HepG2 (cell line): ENCODE results near the gene SYDE1. TPM values are rescaled to one million over a fixed set of nuclear protein-coding genes. Genes with fewer than 3 reads are reported as not detected.
A peak's percentile ranks its signal among the peaks of the same experiment; 100 is the strongest.

ENCODE experiments used
- GABPA ChIP-seq, 2 experiments: IDR thresholded peaks; 2 replicates each; pipeline ENCODE4 v1.6.1; 2011 to 2016; ENCODE audit warnings: low read depth in 2 of 2, low read length in 1 of 2, missing biosample characterization in 1 of 2, missing genetic modification characterization in 1 of 2
- NR2C2 ChIP-seq: sonication (generic); formaldehyde crosslinking; IDR thresholded peaks from 2 replicates; pipeline ENCODE4 v1.4.0; 2020; ENCODE audit warnings: missing genetic modification reagents, mild to moderate bottlenecking, moderate library complexity, borderline replicate concordance
- SIN3A ChIP-seq: IDR thresholded peaks from 2 replicates; pipeline ENCODE4 v1.6.1; 2011; ENCODE audit warnings: low read depth, mild to moderate bottlenecking, control low read depth, low read length, borderline replicate concordance
- YY1 ChIP-seq: IDR thresholded peaks from 2 replicates; pipeline ENCODE4 v1.6.1; 2011; ENCODE audit warnings: low read length, low read depth, moderate library complexity, mild to moderate bottlenecking; ENCODE audit not compliant: insufficient read depth, insufficient replicate concordance
- ZC3H13 ChIP-seq: sonication (generic); formaldehyde crosslinking; IDR thresholded peaks from 2 replicates; pipeline ENCODE4 v1.8.1; 2023; ENCODE audit warnings: mild to moderate bottlenecking, missing genetic modification reagents, moderate library complexity
- ZFAT ChIP-seq: sonication (generic); formaldehyde crosslinking; conservative IDR thresholded peaks from 2 replicates; pipeline ENCODE4 v1.8.1; 2023; ENCODE audit warnings: missing genetic modification reagents, inconsistent platforms
- ZFY ChIP-seq: sonication (generic); formaldehyde crosslinking; IDR thresholded peaks from 2 replicates; pipeline ENCODE4 v1.4.0; 2020; ENCODE audit warnings: missing genetic modification reagents
- ZKSCAN5 ChIP-seq: sonication (generic); formaldehyde crosslinking; IDR thresholded peaks from 2 replicates; pipeline ENCODE4 v1.5.1; 2020; ENCODE audit warnings: mild to moderate bottlenecking, missing genetic modification reagents
- ZNF24 ChIP-seq: fragments of 450-650 bp; IDR thresholded peaks from 2 replicates; pipeline ENCODE4 v1.6.1; 2017; ENCODE audit warnings: antibody characterized with exemption, mild to moderate bottlenecking
- ZNF720 ChIP-seq: sonication (generic); formaldehyde crosslinking; IDR thresholded peaks from 2 replicates; pipeline ENCODE4 v1.4.0; 2020; ENCODE audit warnings: missing genetic modification reagents
- polyA plus RNA-seq, 8 experiments: library from polyadenylated mRNA; depleted of rRNA in 3 of 8; stranded (reverse) in 7 of 8; unstranded in 1 of 8; fragments of >200 nt; fragmentation: Illumina TruSeq in 4 of 8; extraction: Trizol in 4 of 8; gene quantifications; 2 replicates each; pipeline versions ENCODE4 v1.2.1 to v1.2.3, GENCODE V29; 2011 to 2016; ENCODE audit warnings: low read depth in 4 of 8, missing spikeins in 1 of 8, mixed read lengths in 1 of 8; ENCODE audit not compliant: insufficient read depth in 1 of 8
- total RNA-seq, 5 experiments: library from RNA; depleted of rRNA; stranded (reverse); fragments of >200 nt; fragmentation: Illumina TruSeq; extraction: Trizol; gene quantifications; 2 replicates each; pipeline ENCODE4 v1.2.3, GENCODE V29; 2016; ENCODE audit warnings: low read depth in 1 of 5
- TF ChIP-seq, protein P1 (sequence below): sonication (generic); formaldehyde crosslinking; conservative IDR thresholded peaks from 2 replicates; pipeline ENCODE4 v1.4.0; 2020; ENCODE audit warnings: missing genetic modification reagents
- TF ChIP-seq, protein P2 (sequence below): sonication (generic); formaldehyde crosslinking; IDR thresholded peaks from 2 replicates; pipeline ENCODE4 v1.4.0; 2020; ENCODE audit warnings: missing genetic modification reagents, mild to moderate bottlenecking, borderline replicate concordance
- TF ChIP-seq, protein P3 (sequence below): sonication (generic); formaldehyde crosslinking; conservative IDR thresholded peaks from 2 replicates; pipeline ENCODE4 v1.4.0; 2020; ENCODE audit warnings: mild to moderate bottlenecking, missing genetic modification reagents, moderate library complexity
- TF ChIP-seq, protein P4 (sequence below): sonication (generic); formaldehyde crosslinking; IDR thresholded peaks from 2 replicates; pipeline ENCODE4 v1.4.0; 2020; ENCODE audit warnings: mild to moderate bottlenecking, missing genetic modification reagents
- TF ChIP-seq, protein P5 (sequence below): sonication (generic); formaldehyde crosslinking; IDR thresholded peaks from 2 replicates; pipeline ENCODE4 v1.5.1; 2020; ENCODE audit warnings: mild to moderate bottlenecking, missing genetic modification reagents, moderate library complexity

SYDE1 gene
- total and polyA plus RNA-seq, 2 of the 13 experiments (the other 11 are each of a cell fraction or from before 2014, with no cell fraction given): 4.3 to 13.6 TPM

DNA sequence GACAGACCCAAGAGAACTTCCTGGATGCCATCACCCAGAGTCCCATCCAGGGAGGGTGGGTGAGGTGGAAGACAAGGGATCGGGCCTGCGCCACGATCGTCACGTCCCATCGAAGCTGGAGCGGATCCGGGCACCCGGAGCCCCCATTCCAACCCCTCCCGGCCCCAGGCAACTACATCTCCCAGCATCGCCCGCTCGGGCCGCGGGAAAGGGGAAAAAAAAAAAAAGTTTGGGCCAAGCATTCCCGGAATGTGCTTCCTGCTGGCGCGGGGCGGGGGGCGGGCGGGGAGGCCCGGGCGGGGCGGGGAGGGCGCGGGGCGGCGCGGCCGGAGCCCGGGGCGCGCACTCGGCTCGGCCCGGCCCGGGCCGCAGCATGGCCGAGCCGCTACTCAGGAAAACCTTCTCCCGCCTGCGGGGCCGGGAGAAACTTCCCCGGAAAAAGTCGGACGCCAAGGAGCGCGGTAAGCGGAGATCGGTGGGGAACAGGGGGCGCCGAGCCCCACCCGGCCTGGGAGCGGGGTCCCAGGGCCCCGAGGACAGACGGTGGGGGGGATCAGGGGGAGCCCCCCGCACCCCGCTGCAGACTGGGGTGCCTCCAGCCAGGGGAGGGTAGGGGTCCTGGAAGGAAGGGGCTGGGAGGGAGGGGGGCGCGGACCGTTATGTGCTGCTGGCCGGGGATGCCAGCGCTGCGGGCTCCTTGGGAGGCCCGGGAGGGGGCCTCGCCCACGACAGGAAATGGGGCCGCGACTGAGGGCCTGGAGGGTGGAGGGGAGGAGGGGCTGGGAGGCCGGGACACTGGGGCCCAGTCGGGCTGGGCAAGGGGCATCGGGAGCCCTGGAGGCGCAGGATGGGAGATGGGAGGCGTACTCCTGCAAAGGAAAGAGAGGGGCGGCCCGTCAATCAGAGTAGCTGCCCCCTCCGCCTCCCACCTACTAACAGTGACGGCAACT is at the start of gene SYDE1 (continued):
- TF ChIP-seq ZKSCAN5 (CRISPR knock-in tag) (no peak), GABPA (IDR thresholded peaks at IDR 0.05; ENCODE audit: low read depth, low read length) (peak; percentile 28; the same call in 1 of the 2 replicates), GABPA (CRISPR knock-in tag; IDR thresholded peaks at IDR 0.05; ENCODE audit: low read depth) (peak; percentile 73), ZNF24 (no peak), ZFY (peak; percentile 61; the same call in 1 of the 2 replicates), SIN3A (0 out of 2 replicates have a peak, but pooled peaks have one; percentile 26), NR2C2 (CRISPR knock-in tag) (0 out of 2 replicates have a peak, but pooled peaks have one; percentile 44), ZC3H13 (CRISPR knock-in tag) (no peak), ZNF720 (CRISPR knock-in tag) (no peak), ZFAT (no peak), YY1 (peak; percentile 30)
- TF ChIP-seq, protein P1, sequence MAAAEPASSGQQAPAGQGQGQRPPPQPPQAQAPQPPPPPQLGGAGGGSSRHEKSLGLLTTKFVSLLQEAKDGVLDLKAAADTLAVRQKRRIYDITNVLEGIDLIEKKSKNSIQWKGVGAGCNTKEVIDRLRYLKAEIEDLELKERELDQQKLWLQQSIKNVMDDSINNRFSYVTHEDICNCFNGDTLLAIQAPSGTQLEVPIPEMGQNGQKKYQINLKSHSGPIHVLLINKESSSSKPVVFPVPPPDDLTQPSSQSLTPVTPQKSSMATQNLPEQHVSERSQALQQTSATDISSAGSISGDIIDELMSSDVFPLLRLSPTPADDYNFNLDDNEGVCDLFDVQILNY (CRISPR knock-in tag): peak; percentile 55; the same call in 1 of the 2 replicates
- TF ChIP-seq, protein P2, sequence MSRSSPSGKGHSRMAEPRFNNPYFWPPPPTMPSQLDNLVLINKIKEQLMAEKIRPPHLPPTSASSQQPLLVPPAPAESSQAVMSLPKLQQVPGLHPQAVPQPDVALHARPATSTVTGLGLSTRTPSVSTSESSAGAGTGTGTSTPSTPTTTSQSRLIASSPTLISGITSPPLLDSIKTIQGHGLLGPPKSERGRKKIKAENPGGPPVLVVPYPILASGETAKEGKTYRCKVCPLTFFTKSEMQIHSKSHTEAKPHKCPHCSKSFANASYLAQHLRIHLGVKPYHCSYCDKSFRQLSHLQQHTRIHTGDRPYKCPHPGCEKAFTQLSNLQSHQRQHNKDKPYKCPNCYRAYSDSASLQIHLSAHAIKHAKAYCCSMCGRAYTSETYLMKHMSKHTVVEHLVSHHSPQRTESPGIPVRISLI (CRISPR knock-in tag): peak; percentile 97
- TF ChIP-seq, protein P3, sequence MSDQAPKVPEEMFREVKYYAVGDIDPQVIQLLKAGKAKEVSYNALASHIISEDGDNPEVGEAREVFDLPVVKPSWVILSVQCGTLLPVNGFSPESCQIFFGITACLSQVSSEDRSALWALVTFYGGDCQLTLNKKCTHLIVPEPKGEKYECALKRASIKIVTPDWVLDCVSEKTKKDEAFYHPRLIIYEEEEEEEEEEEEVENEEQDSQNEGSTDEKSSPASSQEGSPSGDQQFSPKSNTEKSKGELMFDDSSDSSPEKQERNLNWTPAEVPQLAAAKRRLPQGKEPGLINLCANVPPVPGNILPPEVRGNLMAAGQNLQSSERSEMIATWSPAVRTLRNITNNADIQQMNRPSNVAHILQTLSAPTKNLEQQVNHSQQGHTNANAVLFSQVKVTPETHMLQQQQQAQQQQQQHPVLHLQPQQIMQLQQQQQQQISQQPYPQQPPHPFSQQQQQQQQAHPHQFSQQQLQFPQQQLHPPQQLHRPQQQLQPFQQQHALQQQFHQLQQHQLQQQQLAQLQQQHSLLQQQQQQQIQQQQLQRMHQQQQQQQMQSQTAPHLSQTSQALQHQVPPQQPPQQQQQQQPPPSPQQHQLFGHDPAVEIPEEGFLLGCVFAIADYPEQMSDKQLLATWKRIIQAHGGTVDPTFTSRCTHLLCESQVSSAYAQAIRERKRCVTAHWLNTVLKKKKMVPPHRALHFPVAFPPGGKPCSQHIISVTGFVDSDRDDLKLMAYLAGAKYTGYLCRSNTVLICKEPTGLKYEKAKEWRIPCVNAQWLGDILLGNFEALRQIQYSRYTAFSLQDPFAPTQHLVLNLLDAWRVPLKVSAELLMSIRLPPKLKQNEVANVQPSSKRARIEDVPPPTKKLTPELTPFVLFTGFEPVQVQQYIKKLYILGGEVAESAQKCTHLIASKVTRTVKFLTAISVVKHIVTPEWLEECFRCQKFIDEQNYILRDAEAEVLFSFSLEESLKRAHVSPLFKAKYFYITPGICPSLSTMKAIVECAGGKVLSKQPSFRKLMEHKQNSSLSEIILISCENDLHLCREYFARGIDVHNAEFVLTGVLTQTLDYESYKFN: 0 out of 2 replicates have a peak, but pooled peaks have one; percentile 3
- TF ChIP-seq, protein P4, sequence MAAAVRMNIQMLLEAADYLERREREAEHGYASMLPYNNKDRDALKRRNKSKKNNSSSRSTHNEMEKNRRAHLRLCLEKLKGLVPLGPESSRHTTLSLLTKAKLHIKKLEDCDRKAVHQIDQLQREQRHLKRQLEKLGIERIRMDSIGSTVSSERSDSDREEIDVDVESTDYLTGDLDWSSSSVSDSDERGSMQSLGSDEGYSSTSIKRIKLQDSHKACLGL (CRISPR knock-in tag): 0 out of 2 replicates have a peak, but pooled peaks have one; percentile 14
- TF ChIP-seq, protein P5, sequence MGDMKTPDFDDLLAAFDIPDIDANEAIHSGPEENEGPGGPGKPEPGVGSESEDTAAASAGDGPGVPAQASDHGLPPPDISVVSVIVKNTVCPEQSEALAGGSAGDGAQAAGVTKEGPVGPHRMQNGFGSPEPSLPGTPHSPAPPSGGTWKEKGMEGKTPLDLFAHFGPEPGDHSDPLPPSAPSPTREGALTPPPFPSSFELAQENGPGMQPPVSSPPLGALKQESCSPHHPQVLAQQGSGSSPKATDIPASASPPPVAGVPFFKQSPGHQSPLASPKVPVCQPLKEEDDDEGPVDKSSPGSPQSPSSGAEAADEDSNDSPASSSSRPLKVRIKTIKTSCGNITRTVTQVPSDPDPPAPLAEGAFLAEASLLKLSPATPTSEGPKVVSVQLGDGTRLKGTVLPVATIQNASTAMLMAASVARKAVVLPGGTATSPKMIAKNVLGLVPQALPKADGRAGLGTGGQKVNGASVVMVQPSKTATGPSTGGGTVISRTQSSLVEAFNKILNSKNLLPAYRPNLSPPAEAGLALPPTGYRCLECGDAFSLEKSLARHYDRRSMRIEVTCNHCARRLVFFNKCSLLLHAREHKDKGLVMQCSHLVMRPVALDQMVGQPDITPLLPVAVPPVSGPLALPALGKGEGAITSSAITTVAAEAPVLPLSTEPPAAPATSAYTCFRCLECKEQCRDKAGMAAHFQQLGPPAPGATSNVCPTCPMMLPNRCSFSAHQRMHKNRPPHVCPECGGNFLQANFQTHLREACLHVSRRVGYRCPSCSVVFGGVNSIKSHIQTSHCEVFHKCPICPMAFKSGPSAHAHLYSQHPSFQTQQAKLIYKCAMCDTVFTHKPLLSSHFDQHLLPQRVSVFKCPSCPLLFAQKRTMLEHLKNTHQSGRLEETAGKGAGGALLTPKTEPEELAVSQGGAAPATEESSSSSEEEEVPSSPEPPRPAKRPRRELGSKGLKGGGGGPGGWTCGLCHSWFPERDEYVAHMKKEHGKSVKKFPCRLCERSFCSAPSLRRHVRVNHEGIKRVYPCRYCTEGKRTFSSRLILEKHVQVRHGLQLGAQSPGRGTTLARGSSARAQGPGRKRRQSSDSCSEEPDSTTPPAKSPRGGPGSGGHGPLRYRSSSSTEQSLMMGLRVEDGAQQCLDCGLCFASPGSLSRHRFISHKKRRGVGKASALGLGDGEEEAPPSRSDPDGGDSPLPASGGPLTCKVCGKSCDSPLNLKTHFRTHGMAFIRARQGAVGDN (CRISPR knock-in tag): peak; percentile 57
